ENCODE measurements around the gene ENDOV.

DNA sequence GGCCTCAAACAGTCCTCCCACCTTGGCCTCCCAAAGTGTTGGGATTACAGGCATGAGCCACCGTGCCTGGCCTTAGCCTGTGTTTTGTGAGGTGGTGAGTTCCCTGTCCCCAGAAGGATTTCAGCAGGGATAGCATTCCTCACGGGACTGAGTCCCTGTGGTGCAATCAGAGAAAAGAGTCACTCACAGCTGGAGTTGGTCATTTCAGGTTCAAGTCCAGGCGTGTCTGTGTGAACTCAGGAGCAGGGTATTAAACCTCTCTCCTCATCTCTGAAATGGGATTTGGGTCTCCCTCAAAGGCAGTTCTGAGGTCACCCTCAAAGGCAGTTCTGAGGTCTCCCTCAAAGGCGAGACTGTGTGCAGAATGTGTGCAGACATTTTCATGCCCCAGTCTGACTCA lies 32.8 kb downstream of the ENDOV start:
- TF ChIP-seq POLR2AphosphoS5 (IDR thresholded peaks at IDR 0.05; ENCODE audit: borderline replicate concordance, low read depth, low read length) (no peak), FOXP2 (optimal IDR thresholded peaks at IDR 0.05; ENCODE audit: control extremely low read depth, extremely low read length, insufficient read depth) (no peak)

All from SK-N-MC (cell line).